ENCODE data around the gene NTSR1. TPM values are rescaled to one million over a fixed set of nuclear protein-coding genes. Genes with fewer than 3 reads are reported as not detected.

The NTSR1 gene
- total RNA-seq, 1 donor from 2014 or later: 0.26 TPM

- Histone ChIP-seq H3K9me3 (ENCODE audit: low read depth) (no peaks in the 10 kb centered on the region), H4K20me1 (ENCODE audit: low read depth) (no peaks in the 10 kb centered on the region), H3K27ac (peak overlapping the region; percentile 81), H3K4me1 (peaks cover 15% of the 10 kb centered on the region), H3K36me3 (no peaks in the 10 kb centered on the region), H3K27me3 (no peaks in the 10 kb centered on the region), H3K4me3 (no peak overlapping the region), H3K4me2 (peak overlapping the region; percentile 31), H2AFZ (replicated peaks) (no peak overlapping the region), H3K9ac (no peak overlapping the region), H3F3A (ENCODE audit: low read depth) (peaks cover 10% of the 10 kb centered on the region), H3K79me2 (ENCODE audit: low read depth) (no peaks in the 10 kb centered on the region)
- peaks cover 9% of the 10 kb centered on the region for H3K27me3 Mint-ChIP-seq (ENCODE audit: insufficient read depth, low read depth)
- H3K4me1 Mint-ChIP-seq: peaks cover 28% of the 10 kb centered on the region
- H3K36me3 Mint-ChIP-seq: no peaks in the 10 kb centered on the region
- TF ChIP-seq EZH2 (IDR thresholded peaks at IDR 0.05) (no peak), CTCF (IDR thresholded peaks at IDR 0.05) (no peak), EZH2phosphoT487 (IDR thresholded peaks at IDR 0.05) (no peak)
- DNase-seq (ENCODE audit: low spot score): no peak
- H3K4me3 Mint-ChIP-seq: no peak overlapping the region
- H3K9me3 Mint-ChIP-seq: no peaks in the 10 kb centered on the region
- H3K27ac Mint-ChIP-seq: peak overlapping the region; percentile 60
Observed at GRCh38 chr20:62785393-62785792, 76.8 kb downstream of the NTSR1 start.

- DNase-seq (ENCODE audit: low spot score): peak; percentile 61
- peak overlapping the region; percentile 31 for H3K4me2 ChIP-seq
- no peak overlapping the region for H2AFZ ChIP-seq (replicated peaks)
- H3K9me3 Mint-ChIP-seq: no peaks in the 10 kb centered on the region
- peaks cover 10% of the 10 kb centered on the region for H3F3A ChIP-seq (ENCODE audit: low read depth)
- no peak for TF ChIP-seq EZH2phosphoT487 (IDR thresholded peaks at IDR 0.05)
- no peak for TF ChIP-seq CTCF (IDR thresholded peaks at IDR 0.05)
- no peak for TF ChIP-seq EZH2 (IDR thresholded peaks at IDR 0.05)
- no peaks in the 10 kb centered on the region for H3K9me3 ChIP-seq (ENCODE audit: low read depth)
- H3K27me3 ChIP-seq: no peaks in the 10 kb centered on the region
- H3K27ac ChIP-seq: peak overlapping the region; percentile 81
- no peaks in the 10 kb centered on the region for H3K79me2 ChIP-seq (ENCODE audit: low read depth)
- H3K36me3 ChIP-seq: no peaks in the 10 kb centered on the region
- no peak overlapping the region for H3K9ac ChIP-seq
- H3K27ac Mint-ChIP-seq: peak overlapping the region; percentile 74
- H3K4me3 ChIP-seq: no peak overlapping the region
- H3K4me3 Mint-ChIP-seq: no peak overlapping the region
- H3K36me3 Mint-ChIP-seq: no peaks in the 10 kb centered on the region
- no peaks in the 10 kb centered on the region for H4K20me1 ChIP-seq (ENCODE audit: low read depth)
- H3K4me1 Mint-ChIP-seq: peaks cover 24% of the 10 kb centered on the region
- H3K4me1 ChIP-seq: peaks cover 12% of the 10 kb centered on the region
- H3K27me3 Mint-ChIP-seq (ENCODE audit: insufficient read depth, low read depth): peaks cover 10% of the 10 kb centered on the region
Observed at GRCh38 chr20:62786157-62786556, 77.5 kb downstream of the NTSR1 start.

- Histone ChIP-seq H3K4me1 (peaks cover 12% of the 10 kb centered on the region), H2AFZ (replicated peaks) (no peak overlapping the region), H3K36me3 (no peaks in the 10 kb centered on the region), H3K4me2 (no peak overlapping the region), H4K20me1 (ENCODE audit: low read depth) (no peaks in the 10 kb centered on the region), H3F3A (ENCODE audit: low read depth) (peaks cover 10% of the 10 kb centered on the region), H3K9ac (no peak overlapping the region), H3K79me2 (ENCODE audit: low read depth) (no peaks in the 10 kb centered on the region), H3K9me3 (ENCODE audit: low read depth) (no peaks in the 10 kb centered on the region), H3K27me3 (peaks cover 5% of the 10 kb centered on the region), H3K27ac (no peak overlapping the region), H3K4me3 (no peak overlapping the region)
- TF ChIP-seq EZH2phosphoT487 (IDR thresholded peaks at IDR 0.05): no peak
- no peak for TF ChIP-seq CTCF (IDR thresholded peaks at IDR 0.05)
- no peak for TF ChIP-seq EZH2 (IDR thresholded peaks at IDR 0.05)
- Mint-ChIP-seq H3K36me3 (no peaks in the 10 kb centered on the region), H3K27me3 (ENCODE audit: insufficient read depth, low read depth) (peaks cover 16% of the 10 kb centered on the region), H3K27ac (no peak overlapping the region), H3K9me3 (no peaks in the 10 kb centered on the region), H3K4me3 (no peak overlapping the region), H3K4me1 (peaks cover 29% of the 10 kb centered on the region)
- DNase-seq (ENCODE audit: low spot score): no peak
Observed at GRCh38 chr20:62787321-62787720, 78.7 kb downstream of the NTSR1 start.

Data from neural progenitor cell (in vitro differentiated cells).